HG03442 (cell line): Measurements from ENCODE around the gene GGT6.

ENCODE experiments used
- ATAC-seq: cut with Tn5 transposase; IDR thresholded peaks from one replicate; pipeline ENCODE4 v1.9.1; 2021; ENCODE audit warnings: mild to moderate bottlenecking, moderate library complexity; ENCODE audit not compliant: unreplicated experiment

Gene GGT6

GRCh38 chr17:4527566-4528125, 32.7 kb downstream of the GGT6 start:
- no peak for ATAC-seq

DNA sequence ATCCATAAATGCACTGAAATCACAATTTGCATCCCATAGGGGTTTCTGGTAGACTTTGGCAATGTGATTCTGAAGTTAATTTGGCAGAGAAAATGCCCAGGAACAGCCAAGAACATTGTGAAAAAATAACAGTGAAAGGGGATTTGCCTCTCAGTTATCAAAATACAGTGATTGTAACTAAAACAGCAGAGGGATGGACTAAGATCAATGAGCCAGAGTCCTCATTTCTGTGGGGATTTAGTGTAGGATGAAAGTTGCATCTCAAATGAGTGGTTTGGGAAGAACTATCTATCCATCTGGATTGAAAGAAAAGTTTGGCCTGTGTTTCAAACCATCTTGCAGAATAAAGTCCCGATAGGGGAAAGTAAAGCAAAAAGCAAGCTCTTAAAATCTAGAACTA, 33.2 kb downstream of the GGT6 start:
- ATAC-seq: no peak

- ATAC-seq: no peak
These were observed 34.5 kb downstream of the GGT6 start for GRCh38 chr17:4525691-4526397.

DNA sequence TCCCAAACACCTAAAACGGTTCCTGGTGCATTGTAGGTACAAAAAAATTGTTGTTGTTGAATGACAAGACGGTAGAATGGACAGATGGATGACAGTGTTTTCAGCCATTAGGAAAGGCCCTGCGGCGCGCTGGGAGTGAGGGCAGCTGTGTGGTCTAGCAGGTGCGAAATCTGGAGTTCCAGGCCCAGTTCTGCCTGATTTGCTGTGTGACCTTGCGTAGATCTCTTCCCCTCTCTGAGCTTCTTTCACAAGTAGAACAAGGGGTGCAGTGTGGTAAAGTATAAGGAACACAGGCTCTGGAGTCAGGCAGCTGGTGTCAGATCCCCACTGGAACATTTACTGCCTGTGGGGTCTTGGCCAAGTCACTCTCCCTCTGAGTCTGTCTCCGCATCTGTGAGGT, 36.4 kb downstream of the GGT6 start:
- no peak for ATAC-seq

GRCh38 chr17:4522661-4523060, 37.7 kb downstream of the GGT6 start:
- ATAC-seq: no peak

DNA sequence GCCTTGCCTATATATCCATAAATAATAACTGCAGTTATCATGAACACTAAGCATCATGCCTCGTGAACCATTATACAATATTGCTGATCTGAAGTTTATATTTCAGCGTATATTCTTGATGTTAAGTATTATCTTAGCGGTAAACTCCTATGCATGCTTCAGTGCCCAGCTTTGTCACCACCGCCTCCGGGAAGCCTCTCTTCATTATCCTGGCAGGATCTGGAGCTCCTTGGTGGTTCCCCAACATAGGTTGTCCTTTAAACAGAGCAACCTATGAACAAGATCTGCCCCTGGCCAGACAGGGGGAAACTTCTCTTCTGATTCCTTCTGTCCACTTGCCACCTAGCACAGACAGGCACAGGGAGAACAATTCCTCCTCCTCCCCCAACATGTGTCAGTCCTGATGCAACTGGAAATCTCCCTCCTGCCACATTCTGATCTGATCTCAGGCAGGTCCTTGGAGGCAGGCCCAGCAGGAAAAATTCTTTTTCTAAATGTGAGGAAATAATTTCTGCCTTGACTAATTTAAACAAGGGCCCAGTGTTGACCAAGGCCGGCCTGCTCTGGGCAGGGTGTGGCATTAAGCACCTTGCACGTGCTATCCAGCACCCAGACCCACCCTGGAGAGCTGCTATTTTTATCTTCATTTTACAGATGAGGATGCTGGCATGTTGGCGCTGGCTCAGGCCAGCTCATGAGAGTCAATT, 39.3 kb downstream of the GGT6 start:
- ATAC-seq: no peak

DNA sequence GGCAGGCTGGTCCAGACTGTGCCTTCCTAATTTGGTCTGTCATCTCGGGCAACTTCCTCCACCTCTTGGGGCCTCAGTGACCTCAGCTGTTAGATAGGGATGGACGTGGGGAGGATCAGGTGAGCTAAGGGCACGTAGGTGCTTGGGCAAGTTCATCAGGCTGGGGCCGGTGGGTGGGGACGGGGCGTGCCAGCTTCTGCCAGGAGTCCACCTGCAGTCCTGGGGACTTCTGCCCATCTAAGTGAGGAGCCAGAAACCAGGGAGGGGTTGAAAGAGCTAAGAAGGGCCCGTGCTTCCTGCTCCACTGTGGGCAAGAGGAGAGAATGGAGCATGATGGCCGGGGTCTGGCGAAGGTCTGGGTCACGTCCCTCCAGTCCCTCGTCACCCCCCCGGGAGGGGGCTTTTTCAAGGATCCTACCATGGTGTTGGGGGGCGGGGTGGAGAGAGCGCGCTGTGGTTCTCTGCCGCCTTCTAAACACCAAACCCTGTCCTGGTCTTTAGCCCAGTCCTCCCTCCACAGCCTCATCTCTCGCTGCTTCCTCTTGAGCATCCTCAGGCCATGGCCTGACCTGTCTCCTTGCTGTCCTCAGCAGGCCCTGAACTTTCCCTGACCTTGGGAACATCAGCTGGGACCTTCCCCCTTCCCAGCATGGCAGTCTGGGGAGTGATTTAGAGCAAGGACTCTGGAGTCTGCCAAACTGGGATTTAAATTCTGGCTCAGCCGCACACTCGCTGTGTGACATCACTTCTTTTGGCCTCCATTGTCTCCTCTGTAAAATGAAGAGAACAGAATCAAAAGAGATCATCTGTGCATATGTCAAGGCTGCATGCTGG, 40.1 kb downstream of the GGT6 start:
- no peak for ATAC-seq

DNA sequence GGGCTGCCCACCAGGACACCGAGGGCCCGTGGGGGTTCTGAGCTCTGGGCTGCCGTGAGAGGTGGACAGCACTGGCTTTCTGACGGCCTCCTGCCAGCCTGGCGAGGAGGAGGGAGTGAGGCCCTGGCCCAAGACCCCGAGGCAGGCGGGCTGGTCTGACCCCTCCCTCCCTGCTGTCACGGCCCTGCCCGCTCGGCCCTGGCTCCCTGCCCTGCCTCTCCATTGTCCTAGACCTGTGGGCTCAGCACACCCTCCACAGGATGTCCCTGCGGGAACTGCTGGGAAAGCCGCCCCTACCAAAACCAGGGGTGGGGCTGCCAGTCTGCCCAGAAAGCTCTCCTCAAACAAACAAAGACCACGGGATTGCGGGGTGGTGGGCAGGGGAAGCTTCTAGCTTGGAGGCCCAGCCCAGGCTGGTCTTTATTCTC, 41.0 kb downstream of the GGT6 start:
- no peak for ATAC-seq

DNA sequence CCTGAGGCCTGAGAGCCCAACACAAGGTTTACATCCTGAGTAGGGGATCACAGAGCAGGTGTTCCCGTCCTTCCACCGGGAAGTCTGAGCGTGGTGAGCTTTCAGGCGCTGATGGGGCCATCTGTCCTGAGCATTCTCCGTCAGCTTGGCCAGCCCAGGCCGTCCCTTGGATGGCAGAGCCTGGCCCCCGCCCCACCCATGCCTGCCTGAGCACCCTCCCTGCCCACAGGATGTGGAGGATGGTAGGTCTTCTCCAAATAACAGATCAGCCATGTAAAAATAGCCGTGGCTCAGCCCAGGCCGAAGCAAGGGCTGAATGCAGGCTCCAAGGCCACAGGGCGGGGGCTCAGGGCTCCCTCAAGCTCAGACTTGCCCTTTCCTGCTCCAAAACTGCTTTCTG, 41.5 kb downstream of the GGT6 start:
- ATAC-seq: no peak

DNA sequence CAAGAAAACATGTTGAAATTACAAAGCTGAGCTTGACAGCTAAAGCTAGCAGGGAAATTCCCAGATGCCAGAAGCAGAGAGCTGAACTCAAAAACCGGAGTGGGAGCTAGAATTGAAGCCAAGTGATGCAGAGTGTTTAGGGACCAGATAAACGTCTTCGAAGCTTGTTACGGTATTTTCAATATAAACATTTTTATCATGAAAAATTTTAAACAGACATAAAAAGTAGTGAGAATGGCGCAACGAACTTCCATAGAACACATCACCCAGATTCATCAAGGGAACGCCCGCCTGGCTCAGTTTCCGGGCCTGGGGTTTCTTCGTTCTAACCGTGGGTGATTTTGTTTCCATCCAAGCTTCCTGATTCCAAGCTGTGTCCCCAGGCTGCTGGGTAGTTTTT, 43.6 kb downstream of the GGT6 start:
- no peak for ATAC-seq

DNA sequence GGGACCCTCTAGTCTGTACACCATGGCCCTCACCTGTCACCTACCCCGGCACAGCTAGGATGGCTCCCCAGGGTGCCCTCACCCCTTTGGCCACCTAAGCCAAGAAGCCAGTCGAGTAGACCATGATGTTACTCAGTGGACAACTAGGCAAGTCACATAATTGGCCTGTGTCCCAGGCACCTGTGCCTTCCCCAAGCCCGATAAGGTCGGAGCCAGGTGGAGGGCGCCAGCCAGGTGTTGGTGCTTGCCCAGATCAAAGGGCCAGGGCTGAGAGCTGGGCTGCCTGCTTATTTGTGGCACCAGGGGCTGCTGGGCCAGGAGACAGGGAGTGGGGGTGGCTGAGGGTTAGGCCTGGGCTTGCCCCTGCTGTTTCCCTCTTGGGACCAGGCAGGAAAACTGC, 44.9 kb downstream of the GGT6 start:
- no peak for ATAC-seq

DNA sequence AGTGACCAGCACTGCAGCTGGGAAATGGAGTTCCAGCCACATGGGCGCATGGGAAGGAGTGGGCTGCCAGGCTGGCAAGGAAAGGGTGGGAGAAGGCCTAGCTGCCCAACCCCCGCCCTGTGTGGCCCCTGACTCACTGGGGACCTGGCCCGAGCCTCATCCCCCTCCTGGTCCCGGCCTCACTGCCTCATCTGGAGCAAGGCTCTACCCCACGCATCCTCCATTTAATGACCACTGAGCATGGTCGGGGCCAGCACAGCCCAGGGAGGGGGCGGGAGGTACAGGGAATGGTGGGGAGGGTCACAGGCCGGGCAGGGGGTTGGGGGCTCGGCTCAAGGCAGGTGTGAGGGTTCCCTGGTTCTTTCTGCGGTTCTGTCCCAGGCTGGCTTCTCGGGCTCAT, 45.6 kb downstream of the GGT6 start:
- no peak for ATAC-seq

GRCh38 chr17:4514206-4514605, 46.2 kb downstream of the GGT6 start:
- no peak for ATAC-seq

- no peak for ATAC-seq
These were observed 47.0 kb downstream of the GGT6 start for GRCh38 chr17:4513113-4514032.

- ATAC-seq: no peak
These were observed 47.9 kb downstream of the GGT6 start for GRCh38 chr17:4512156-4513112.

- ATAC-seq: no peak
These were observed 49.0 kb downstream of the GGT6 start for GRCh38 chr17:4511199-4511932.

- no peak for ATAC-seq
These were observed 49.8 kb downstream of the GGT6 start for GRCh38 chr17:4510618-4510941.

- no peak for ATAC-seq
These were observed 50.3 kb downstream of the GGT6 start for GRCh38 chr17:4509923-4510617.
